SK-N-SH treated with all-trans-retinoic acid at 6 μM for 48 hours (cell line): ENCODE data around the gene RBL1.

Experiments used
- ARNTL ChIP-seq: fragments of 450-650 bp; formaldehyde crosslinking; IDR thresholded peaks from 2 replicates; pipeline ENCODE4 v1.5.0; 2020; ENCODE audit warnings: low read depth, mild to moderate bottlenecking, moderate library complexity, borderline replicate concordance
- GLIS3 ChIP-seq: fragments of 250-450 bp; sonication (Bioruptor Pico); IDR thresholded peaks from 2 replicates; pipeline ENCODE4 v1.5.0; 2020; ENCODE audit warnings: mild to moderate bottlenecking, moderate library complexity
- PATZ1 ChIP-seq: fragments of 250-450 bp; sonication (Bioruptor Pico); IDR thresholded peaks from 2 replicates; pipeline ENCODE4 v1.8.0; 2020; ENCODE audit warnings: mild to moderate bottlenecking, moderate library complexity, borderline replicate concordance
- SNAI2 ChIP-seq: fragments of 250-450 bp; sonication (Bioruptor Pico); IDR thresholded peaks from 2 replicates; pipeline ENCODE4 v1.5.0; 2020; ENCODE audit warnings: mild to moderate bottlenecking, moderate library complexity

GRCh38 chr20:37120497-37120896, 24.7 kb upstream of the RBL1 start:
- TF ChIP-seq SNAI2 (CRISPR knock-in tag) (no peak), PATZ1 (CRISPR knock-in tag) (no peak), GLIS3 (no peak), ARNTL (CRISPR knock-in tag) (no peak)
